AG10803 (cell line): ENCODE measurements around the gene CEP164.

Source experiments
- DNase-seq: peaks from one replicate; pipeline ENCODE4 v3.0.0; 2010; ENCODE audit warnings: low read depth
- H3K4me3 ChIP-seq: 2 replicates; pipeline ENCODE4 v1.5.1; 2011; ENCODE audit warnings: mild to moderate bottlenecking, low read length, control low read depth
- CTCF ChIP-seq: conservative IDR thresholded peaks from 2 replicates; pipeline ENCODE4 v1.5.1; 2011; ENCODE audit warnings: mild to moderate bottlenecking, low read length, control low read depth, inconsistent platforms

The CEP164 gene

DNA sequence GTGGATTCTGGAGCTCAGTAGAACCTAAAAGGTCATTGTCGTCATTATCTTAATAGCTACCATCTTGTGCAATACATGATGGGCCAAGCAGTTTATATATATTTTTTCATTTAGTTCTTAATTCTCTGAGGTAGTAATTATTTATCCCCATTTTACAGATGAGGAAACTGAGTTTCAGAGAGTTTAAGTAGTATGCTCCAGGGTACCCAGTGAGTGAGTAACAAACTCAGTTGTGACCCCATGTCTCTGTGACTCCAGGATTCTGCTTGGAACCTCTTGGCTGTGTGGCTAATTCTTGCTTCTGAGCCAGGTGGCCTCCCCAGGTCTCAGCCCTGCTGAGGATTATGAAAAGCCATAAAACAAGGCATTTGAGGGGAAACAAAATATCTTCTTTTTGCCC, 82.6 kb downstream of the CEP164 start:
- H3K4me3 ChIP-seq, result no peak overlapping the region
- TF ChIP-seq CTCF, result no peak
- no peak for DNase-seq

DNA sequence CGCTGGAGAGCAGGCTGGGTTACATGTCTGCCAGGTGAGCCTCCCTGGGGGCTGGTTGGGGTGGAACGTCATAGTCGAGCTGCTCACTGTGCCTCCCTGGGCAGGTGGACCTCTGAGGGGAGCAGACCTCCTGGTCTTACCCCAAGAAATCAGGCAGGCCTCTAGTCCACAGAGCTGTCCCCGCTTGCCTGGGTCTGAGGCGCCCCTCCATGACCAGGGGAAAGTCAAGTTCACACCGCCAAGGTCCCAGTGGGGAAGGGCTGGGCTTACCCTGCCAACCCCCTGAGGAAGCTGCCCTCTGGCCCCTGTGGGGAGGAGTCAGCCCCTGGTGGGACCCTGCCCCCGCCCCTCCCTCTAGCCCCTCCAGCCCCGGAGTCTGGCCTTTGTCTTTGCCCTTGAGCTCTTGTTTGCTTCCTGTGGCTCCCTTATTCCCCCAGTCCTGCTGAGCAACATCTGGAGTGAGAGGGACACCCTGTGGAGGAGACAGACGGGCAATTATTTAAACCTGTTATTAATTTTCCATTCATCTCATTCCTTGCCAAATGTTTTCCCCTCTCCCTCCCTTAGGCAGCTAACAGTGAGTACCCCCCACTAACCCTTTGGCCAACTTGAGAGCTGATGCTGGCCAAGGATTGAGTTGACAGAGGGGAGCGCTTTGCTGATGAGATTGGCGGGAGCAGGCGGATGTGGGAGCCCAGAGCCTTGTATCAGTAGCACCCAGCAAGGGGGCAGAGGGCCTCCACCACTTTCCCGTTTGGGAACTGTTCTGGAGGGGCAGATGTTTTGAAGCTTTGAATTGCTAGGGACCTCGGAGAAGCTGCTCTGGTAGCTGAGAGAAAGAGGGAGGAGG, 83.4 kb downstream of the CEP164 start:
- TF ChIP-seq CTCF, result no peak
- no peak for DNase-seq
- no peak overlapping the region for H3K4me3 ChIP-seq

DNA sequence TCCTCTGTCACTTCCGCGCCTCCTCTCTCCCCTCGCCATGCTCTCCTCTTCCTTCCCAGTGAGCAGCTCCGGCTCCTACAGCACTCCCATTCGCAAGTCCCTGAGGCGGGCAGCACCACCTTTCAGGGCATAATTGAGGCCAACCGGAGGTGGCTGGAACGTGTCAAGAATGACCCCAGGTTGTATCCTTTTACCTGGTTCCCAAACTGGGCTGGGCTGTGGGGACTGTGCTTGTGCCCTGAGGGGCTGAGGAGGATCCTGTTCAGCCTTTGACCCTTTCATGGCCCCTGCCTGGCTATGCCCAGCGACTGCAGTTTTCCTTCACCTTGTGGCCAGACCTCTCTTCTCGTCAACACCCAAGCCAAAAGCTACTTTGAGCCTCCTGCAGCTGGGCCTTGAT, 84.1 kb downstream of the CEP164 start:
- H3K4me3 ChIP-seq, result no peak overlapping the region
- no peak for TF ChIP-seq CTCF
- no peak for DNase-seq

DNA sequence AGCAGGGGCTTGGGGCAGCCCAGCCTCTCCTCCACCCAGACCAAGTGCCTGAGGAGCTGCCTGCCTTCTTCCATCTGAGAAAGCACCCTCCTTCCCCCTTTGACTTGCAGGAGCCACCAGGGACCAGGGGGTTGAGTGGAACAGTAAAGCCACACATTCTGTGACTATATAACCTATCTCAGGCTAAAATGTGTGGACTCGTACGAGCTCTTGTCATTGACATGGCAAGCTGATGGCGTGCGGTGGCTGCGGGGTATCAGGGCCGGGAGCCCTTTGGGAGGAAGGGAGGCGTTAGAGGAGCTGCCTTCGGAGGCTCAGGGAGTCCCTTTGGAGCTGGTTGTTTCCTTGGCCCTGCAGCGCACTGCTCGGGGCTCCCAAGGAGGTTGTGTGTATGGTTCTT, 84.5 kb downstream of the CEP164 start:
- no peak for DNase-seq
- TF ChIP-seq CTCF, result no peak
- H3K4me3 ChIP-seq, result no peak overlapping the region

GRCh38 chr11:117412653-117413275, 85.1 kb downstream of the CEP164 start:
- no peak for DNase-seq
- H3K4me3 ChIP-seq, result no peak overlapping the region
- no peak for TF ChIP-seq CTCF

- TF ChIP-seq CTCF, result no peak
- no peak overlapping the region for H3K4me3 ChIP-seq
- no peak for DNase-seq
Observed at GRCh38 chr11:117413616-117414015, 86.0 kb downstream of the CEP164 start.

DNA sequence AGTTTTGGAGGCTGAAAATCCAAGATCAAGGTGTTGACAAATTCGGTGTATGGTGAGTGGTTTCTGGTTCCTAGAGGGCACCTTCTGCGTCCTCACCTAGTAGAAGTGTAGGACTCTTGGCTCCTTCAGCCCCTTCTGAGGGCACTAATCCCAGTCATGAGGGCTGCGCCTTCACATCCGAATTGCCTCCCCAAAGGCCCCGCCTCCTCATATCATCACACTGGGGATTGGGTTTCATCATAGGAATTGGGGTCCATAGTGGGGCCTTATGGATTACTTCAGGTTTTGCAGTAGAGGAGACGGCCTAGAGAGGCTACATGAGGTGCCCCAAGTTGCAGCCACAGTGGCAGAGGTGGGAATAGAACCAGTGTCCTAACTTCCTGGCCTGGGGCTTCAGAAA, 87.1 kb downstream of the CEP164 start:
- no peak overlapping the region for H3K4me3 ChIP-seq
- no peak for DNase-seq
- TF ChIP-seq CTCF, result no peak
